Colon (tissue), 2 donors: ENCODE results near the gene SNX25.
A peak's percentile ranks its signal among the peaks of the same experiment; 100 is the strongest.

Source experiments
- FAIRE-seq: peaks from 2 replicates; lab custom pipeline; 2012; peaks lifted over from hg19 to GRCh38; lab: Jason Lieb, UNC
- donor health status: control.
- donor health status: control.

The SNX25 gene

DNA sequence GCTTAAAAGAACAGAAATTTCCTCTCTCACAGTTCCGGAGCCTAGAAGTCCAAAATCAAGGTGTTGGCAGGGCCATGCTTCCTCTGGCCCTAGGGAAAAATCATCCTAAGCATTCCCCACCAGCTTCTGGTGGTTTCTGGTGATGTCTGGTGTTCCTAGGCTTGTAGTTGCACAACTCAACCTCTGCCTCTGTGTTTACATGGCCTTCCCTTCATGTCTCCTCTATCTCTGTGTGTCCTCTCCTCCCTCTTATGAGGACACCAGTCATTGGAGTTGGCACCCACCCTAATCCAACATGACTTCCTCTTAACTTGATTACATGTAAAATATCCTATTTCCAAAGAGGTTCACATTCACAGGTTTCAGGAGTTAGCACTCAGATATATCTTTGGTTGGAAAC is 170.9 kb downstream of the SNX25 start:
- FAIRE-seq = no peak

DNA sequence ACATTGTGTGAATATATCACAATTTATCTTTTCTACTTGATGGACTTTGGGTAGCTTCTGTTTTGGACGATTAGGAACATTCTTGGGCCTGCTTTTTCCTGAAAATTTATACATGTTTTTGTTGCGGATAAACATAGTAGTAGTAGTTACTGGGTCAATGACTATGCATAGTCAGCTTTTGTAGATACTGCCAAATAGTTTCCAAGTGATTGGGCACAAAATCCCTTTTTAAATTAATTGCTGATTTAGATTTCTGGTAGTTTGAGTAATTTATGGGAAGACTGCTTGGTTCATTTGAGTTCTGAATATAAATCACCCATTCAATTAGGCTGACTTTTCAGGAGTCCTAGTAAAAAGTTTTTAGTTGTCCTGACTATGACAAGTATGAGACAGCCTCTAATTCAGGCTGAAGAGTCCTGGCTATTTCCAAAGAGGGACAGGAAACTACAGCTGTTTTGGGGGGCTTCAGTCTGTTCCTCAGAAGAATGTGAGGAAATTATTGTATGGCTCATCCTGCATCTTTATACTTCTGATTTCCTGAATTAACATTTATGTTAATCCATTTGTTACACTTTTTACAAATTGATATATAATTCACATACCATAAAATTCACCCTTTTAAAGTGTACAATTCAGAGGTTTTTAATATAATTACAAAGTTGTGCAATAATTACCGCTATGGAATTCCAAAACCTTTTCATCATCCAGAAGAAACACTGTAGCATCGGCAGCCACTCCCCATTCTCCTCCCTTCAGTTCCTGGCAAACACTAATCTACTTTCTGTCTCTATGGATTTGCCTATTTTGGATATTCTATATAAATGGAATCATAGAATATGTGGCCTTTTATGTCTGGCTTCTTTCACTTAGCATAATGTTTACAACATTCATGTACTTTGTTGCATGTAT is 172.1 kb downstream of the SNX25 start:
- FAIRE-seq = no peak

- FAIRE-seq = no peak
These were observed 173.4 kb downstream of the SNX25 start for GRCh38 chr4:185382754-185383153.

DNA sequence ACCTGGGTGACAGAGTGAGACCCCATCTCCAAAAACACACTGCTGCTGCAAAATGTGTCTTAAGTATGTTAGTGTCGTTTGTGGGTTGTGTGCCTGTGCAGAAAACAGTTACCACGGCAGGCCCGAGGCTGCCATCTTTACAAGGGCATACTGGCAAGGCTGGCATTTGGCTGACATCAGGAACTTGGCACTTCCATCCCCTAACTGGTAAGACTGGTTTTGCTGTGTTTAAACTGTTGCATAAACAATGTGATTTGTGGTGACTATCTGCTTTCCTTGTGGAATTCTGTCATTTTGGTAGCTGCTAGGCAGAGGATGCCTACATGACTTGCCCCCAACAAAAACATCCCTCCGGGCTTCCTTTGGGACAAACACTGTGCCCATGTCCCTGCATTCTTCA is 174.1 kb downstream of the SNX25 start:
- no peak for FAIRE-seq

- no peak for FAIRE-seq
These were observed 174.7 kb downstream of the SNX25 start for GRCh38 chr4:185384061-185384460.

DNA sequence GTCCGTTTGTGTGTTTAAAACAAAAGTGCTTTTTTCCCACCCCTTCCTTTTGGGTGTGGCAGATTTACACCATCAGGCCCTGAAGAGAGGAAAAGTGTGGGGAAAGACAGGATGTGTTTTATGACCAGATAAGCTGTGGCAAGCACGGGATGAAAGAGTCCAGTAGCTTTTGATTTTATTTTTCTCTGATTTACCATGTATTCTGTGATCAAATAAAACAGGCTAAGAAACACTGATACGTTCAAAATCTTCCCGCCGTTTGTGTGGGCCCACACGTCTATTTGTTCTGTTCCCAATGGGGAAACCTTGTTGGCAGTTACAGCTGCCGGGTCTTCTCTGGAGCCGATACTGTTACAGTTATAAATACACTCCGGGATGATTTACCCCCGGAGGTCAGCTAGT is 175.5 kb downstream of the SNX25 start:
- no peak for FAIRE-seq

DNA sequence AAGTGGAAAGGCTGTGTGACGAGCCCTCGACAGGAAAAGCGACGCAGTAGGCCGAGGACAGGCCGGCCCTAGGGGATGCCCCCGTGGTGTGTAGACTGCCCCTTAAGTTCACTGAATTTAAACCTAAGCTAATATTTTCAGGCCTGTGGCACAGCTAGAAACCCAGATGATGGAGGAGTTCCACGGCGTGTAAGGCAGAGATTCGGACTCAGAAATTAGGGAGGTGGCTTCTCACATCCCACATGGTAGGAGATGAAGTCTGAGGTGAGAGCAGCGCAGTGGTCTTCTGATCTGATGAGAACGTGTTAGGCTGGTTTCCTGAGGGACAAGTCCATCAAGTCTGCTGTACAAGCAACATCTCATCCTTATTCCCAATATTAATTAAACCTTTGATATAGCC is 178.6 kb downstream of the SNX25 start:
- FAIRE-seq = no peak

- no peak for FAIRE-seq
These were observed 181.5 kb downstream of the SNX25 start for GRCh38 chr4:185390941-185391340.

DNA sequence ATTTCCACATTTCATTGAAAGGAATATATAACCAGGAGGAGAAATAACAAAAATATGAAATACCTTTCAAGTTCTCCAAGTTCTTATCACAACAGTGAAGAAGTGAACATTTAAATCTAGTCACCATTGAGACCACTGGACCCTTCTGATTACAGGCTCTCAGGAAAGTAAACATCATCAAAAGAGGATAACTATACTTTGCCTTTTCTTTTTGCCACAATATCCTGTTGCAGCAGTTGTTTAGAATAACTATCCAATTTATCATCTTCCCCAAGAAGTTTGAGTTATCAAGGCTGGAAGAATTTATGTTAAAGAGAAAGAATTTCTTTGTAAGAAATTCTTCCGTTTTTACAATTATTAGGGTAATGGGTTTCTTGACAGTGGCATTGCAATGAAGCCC is 182.8 kb downstream of the SNX25 start:
- FAIRE-seq = no peak

DNA sequence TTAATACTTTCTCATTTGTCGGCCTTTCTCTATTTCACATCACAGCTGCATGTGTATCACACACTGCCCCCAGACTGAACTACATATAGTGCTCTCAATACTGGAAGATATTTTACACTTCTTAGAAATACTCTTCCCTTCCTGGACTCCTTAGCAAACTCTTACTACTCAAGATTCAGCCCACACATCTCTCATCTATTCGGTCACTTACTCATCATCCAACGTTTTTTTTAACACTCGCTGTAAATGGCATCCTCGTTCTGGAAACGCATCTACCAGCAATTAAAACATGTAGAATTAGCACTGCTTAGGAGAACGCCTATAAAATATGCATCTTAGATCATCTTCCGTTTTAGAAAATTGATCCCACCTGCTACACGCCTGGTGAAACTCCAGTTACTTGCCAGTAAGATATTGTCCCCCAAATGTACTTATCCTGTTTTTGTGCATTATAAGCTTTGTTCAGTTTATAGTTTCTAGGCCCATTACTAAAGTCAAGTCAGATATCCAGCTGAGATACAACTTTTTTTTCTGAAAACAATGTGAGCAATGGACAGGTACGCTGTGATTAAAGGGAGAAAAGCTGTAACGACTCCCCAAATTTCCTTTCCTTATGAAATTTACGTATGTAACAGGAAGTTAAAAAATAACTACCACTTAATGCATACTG is 185.3 kb downstream of the SNX25 start:
- no peak for FAIRE-seq

DNA sequence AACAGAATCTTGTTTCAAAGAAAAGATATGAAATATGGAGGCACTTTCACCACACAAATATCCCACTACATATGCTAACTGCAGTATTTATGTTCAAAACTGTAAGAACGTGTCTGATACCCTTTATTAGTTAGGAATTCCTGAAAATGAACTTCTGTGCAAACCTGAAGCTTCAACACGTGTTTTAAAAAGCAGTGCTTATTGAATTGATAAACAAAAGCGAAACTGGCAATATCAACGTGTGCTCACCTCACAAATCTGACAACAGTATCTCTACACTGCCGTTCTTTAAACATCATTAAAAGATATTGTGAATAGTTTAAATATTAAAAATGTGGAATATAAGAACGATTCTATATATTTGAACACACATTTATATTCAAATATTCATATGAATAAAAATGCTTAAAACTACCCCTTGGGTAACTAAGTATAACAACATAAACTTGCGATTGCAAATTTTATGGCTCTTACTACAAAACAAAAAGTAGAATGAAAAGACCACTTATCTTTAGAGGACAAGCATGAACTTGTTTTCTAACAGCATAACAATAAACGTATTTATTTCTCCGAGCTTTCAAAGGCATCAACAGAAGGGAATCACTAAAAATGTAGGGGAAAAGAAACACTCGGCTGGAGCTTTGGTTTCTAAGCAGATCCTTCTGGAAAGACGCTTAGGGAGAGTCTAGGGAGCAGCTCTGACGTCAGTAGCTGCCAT is 186.0 kb downstream of the SNX25 start, which contains the start of gene LRP2BP:
Gene LRP2BP (minus strand): TSS at position 687 of the 718 bp plus-strand sequence. CDS start 17,738 bp downstream, outside the sequence.
- FAIRE-seq = peak; percentile 55

- no peak for FAIRE-seq
These were observed 186.7 kb downstream of the SNX25 start for GRCh38 chr4:185395956-185396723.

DNA sequence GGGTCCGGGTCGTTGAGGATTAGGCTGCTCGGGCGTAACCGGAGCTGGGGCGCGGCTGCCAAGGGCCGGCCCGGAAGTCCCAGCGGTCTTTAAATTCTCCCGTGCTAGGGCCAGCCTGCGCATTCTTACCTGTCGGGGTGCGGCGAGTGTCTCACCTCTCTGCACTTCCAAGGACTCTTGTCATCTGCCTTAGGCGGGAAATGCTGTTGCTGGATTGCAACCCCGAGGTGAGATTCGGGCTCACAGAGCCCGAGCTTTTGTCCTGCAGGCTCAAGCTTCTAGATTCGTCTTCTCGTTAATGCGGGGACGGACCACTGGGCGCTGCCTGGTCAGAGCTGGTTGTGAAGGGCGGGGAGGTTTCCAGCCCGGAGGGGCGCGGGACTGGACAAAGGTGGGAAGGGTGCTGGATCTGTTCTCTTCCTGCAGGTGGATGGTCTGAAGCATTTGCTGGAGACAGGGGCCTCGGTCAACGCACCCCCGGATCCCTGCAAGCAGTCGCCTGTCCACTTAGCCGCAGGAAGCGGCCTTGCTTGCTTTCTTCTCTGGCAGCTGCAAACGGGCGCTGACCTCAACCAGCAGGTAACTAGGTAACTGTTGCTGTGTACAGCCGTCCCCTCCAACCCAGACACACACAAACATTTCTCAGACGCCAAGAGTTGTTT is 187.5 kb downstream of the SNX25 start, which contains the start of gene ANKRD37:
Gene ANKRD37 (plus strand): TSS at position 118 of the 662 bp plus-strand sequence. CDS start 83 bp downstream, at position 201.
- no peak for FAIRE-seq

- no peak for FAIRE-seq
These were observed 189.2 kb downstream of the SNX25 start for GRCh38 chr4:185398618-185399017.

DNA sequence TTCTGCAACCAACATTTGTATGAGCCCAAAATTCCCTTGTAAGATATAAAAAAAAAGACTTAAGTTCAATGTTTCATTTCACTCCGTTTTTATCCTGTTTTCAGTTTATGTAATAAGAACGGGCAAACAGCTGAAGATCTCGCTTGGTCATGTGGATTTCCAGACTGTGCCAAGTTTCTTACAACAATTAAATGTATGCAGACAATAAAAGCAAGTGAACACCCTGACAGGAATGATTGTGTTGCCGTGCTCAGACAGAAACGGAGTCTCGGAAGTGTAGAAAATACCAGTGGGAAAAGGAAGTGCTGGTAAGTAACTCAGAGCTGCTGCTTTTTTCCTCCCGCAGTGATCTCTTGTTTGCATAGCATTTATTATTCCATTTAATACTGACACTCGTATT is 190.1 kb downstream of the SNX25 start:
- FAIRE-seq = peak; percentile 38

GRCh38 chr4:185404031-185404430 is 194.6 kb downstream of the SNX25 start:
- no peak for FAIRE-seq

- no peak for FAIRE-seq
These were observed 196.1 kb downstream of the SNX25 start for GRCh38 chr4:185405296-185405999.

GRCh38 chr4:185408432-185408831 is 199.0 kb downstream of the SNX25 start:
- no peak for FAIRE-seq

GRCh38 chr4:185411849-185412248 is 202.5 kb downstream of the SNX25 start:
- no peak for FAIRE-seq

DNA sequence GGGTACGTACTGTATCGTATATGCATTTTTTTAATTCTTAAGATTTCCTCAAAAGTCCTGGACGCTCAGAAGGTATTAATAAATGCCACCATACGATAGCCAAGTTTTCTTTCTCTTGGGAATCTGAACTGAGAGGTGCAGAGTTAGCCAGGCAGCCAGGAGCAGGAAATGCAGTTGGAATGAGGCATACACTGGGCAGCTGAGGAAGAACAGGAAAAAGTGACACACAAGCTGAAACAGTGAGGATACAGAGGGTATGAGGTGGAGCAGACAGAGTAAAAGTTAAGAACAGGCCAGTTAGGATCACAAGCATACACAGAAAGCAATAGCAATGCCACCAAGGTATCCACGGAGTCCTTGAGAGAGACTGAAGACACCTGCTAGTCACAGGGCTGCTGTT is 203.0 kb downstream of the SNX25 start:
- FAIRE-seq = no peak
